ENCODE data around the gene ARHGAP6.

DNA sequence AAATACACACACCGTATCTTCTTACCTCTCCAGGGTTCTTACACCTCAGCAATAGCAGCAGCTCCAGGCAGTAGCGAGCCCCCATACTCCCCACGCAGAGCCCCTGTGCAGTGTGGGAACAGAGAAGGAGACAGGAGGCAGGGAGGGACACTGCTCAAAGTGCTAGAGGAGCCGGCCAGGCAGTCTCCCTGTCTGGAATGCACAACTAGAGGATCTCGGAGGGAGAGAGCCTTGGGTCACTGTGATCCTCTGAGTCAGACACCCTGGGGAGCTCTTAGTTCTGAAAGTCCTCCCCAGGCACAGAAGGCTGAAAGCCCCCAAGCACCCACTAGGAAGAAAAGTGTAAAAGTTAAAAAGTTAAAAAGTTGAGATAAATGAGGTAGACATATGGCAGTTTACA lies 356.5 kb downstream of the ARHGAP6 start:
- TF ChIP-seq, protein P1, sequence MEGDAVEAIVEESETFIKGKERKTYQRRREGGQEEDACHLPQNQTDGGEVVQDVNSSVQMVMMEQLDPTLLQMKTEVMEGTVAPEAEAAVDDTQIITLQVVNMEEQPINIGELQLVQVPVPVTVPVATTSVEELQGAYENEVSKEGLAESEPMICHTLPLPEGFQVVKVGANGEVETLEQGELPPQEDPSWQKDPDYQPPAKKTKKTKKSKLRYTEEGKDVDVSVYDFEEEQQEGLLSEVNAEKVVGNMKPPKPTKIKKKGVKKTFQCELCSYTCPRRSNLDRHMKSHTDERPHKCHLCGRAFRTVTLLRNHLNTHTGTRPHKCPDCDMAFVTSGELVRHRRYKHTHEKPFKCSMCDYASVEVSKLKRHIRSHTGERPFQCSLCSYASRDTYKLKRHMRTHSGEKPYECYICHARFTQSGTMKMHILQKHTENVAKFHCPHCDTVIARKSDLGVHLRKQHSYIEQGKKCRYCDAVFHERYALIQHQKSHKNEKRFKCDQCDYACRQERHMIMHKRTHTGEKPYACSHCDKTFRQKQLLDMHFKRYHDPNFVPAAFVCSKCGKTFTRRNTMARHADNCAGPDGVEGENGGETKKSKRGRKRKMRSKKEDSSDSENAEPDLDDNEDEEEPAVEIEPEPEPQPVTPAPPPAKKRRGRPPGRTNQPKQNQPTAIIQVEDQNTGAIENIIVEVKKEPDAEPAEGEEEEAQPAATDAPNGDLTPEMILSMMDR (IDR thresholded peaks at IDR 0.05) = no peak
- TF ChIP-seq POLR2A (IDR thresholded peaks at IDR 0.05) = no peak
